HUES48 (cell line): ENCODE data around the gene TIMP1.

Experiments
- H3K27ac ChIP-seq: one replicate; pipeline ENCODE4 v1.7.0; 2013; ENCODE audit warnings: low read depth, low read length, inconsistent platforms
- H3K27me3 ChIP-seq: 2 replicates; pipeline ENCODE4 v1.6.1; 2013; ENCODE audit warnings: mild to moderate bottlenecking, low read length; ENCODE audit not compliant: control insufficient read depth, insufficient read depth
- H3K36me3 ChIP-seq: 2 replicates; pipeline ENCODE4 v1.6.1; 2013; ENCODE audit warnings: low read length; ENCODE audit not compliant: control insufficient read depth, insufficient read depth
- H3K4me1 ChIP-seq: 2 replicates; pipeline ENCODE4 v1.6.1; 2013; ENCODE audit warnings: mild to moderate bottlenecking, low read length; ENCODE audit not compliant: control insufficient read depth, insufficient read depth
- H3K4me3 ChIP-seq: 2 replicates; pipeline ENCODE4 v1.5.1; 2013; ENCODE audit warnings: mild to moderate bottlenecking, low read depth, low read length
- H3K9ac ChIP-seq: 2 replicates; pipeline ENCODE4 v1.6.1; 2013; ENCODE audit warnings: mild to moderate bottlenecking, low read depth, low read length, moderate library complexity
- H3K9me3 ChIP-seq: 2 replicates; pipeline ENCODE4 v1.6.1; 2013; ENCODE audit warnings: low read length; ENCODE audit not compliant: control insufficient read depth, insufficient read depth

Gene TIMP1

GRCh38 chrX:47574076-47574546 lies 8.1 kb upstream of the TIMP1 start:
- peaks cover 26% of the 10 kb centered on the region for H3K36me3 ChIP-seq
- peak overlapping the region; percentile 64; the same call in 1 of the 2 replicates for H3K9ac ChIP-seq
- H3K27ac ChIP-seq, result peak overlapping the region; percentile 89
- peaks cover 10% of the 10 kb centered on the region for H3K4me1 ChIP-seq
- H3K27me3 ChIP-seq, result no peaks in the 10 kb centered on the region
- peak overlapping the region; percentile 58 for H3K4me3 ChIP-seq
- peaks cover 33% of the 10 kb centered on the region for H3K9me3 ChIP-seq

DNA sequence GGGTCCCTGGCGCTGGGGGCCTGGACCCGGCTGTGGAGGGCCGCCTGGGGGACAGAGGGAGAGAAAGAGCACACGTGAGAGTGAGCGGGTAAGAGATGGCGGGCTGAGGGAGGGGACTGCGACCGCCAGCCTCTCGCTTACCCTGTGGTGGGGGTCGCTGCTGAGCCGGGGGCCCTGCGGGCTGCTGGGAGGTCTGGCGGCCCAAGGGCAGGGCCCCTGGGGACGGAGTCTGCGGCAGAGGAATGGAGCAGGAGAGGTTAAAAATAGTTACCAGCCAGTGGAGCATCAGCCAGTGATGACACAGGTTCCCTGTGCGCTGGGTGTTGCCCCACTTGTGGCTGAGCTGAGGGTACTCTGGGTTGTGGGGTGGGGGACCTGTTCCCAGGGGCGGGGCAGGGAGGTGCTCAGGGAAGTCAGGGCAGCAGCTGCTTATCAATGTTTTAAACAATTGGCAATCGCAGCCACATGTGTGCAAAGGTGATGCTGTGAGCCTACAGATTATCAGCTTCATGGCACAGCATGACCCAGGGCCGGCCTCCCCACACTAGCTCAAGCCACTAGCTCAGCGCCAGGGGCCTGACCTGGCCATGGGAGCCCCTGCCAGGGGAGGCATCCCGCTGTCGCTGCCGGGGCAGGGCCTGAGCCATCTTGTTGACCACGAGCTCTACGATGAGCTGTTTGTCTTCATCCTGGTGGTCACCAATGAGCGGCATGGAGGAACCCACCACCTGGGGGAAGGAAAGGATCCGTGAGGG lies 7.5 kb upstream of the TIMP1 start:
- no peaks in the 10 kb centered on the region for H3K27me3 ChIP-seq
- peak overlapping the region; percentile 58 for H3K4me3 ChIP-seq
- H3K9ac ChIP-seq, result peak overlapping the region; percentile 39; the same call in 1 of the 2 replicates
- peak overlapping the region; percentile 89 for H3K27ac ChIP-seq
- H3K9me3 ChIP-seq, result peaks cover 33% of the 10 kb centered on the region
- H3K36me3 ChIP-seq, result peaks cover 20% of the 10 kb centered on the region
- H3K4me1 ChIP-seq, result peaks cover 10% of the 10 kb centered on the region

GRCh38 chrX:47576021-47576898 lies 6.0 kb upstream of the TIMP1 start:
- H3K4me3 ChIP-seq, result no peak overlapping the region
- peaks cover 31% of the 10 kb centered on the region for H3K9me3 ChIP-seq
- H3K36me3 ChIP-seq, result peaks cover 8% of the 10 kb centered on the region; the same call in 1 of the 2 replicates
- no peaks in the 10 kb centered on the region for H3K27me3 ChIP-seq
- no peak overlapping the region for H3K27ac ChIP-seq
- H3K4me1 ChIP-seq, result peaks cover 10% of the 10 kb centered on the region
- no peak overlapping the region for H3K9ac ChIP-seq

DNA sequence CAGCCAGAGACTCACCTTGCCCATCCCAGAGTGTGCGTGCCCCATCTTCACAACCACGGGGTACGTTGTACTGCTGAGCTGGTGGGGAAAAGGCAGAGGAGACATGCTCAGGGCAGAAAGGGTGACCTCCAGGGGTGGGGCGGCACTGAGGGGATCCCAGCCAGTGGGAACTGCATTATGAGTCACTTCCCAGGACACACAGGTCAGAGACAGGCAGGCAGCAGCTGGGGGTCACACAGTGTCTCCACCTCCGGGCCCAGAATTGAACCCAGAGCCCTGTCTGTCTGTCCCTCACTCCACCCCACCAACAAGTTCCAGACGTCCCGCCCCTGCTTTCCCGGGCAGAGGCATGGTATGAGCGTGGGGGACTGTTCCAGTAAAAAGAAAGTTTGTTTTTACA lies 4.8 kb upstream of the TIMP1 start:
- no peak overlapping the region for H3K9ac ChIP-seq
- H3K27ac ChIP-seq, result no peak overlapping the region

GRCh38 chrX:47577901-47578300 lies 4.3 kb upstream of the TIMP1 start:
- H3K27me3 ChIP-seq, result no peaks in the 10 kb centered on the region

More for the DNA sequence above, 4.8 kb upstream of the TIMP1 start:
- H3K9me3 ChIP-seq, result peaks cover 30% of the 10 kb centered on the region
- no peak overlapping the region for H3K4me3 ChIP-seq
- peaks cover 12% of the 10 kb centered on the region for H3K4me1 ChIP-seq
- H3K27me3 ChIP-seq, result no peaks in the 10 kb centered on the region
- H3K36me3 ChIP-seq, result no peaks in the 10 kb centered on the region

GRCh38 chrX:47578692-47579091 lies 3.5 kb upstream of the TIMP1 start:
- H3K4me3 ChIP-seq, result no peak overlapping the region
- H3K9ac ChIP-seq, result no peak overlapping the region

More at GRCh38 chrX:47577901-47578300, 4.3 kb upstream of the TIMP1 start:
- H3K36me3 ChIP-seq, result no peaks in the 10 kb centered on the region
- H3K9me3 ChIP-seq, result peaks cover 30% of the 10 kb centered on the region
- peaks cover 8% of the 10 kb centered on the region for H3K4me1 ChIP-seq
- H3K9ac ChIP-seq, result no peak overlapping the region
- no peak overlapping the region for H3K4me3 ChIP-seq
- no peak overlapping the region for H3K27ac ChIP-seq

GRCh38 chrX:47579537-47579936 lies 2.7 kb upstream of the TIMP1 start:
- peaks cover 32% of the 10 kb centered on the region for H3K9me3 ChIP-seq
- no peak overlapping the region for H3K27ac ChIP-seq
- H3K9ac ChIP-seq, result no peak overlapping the region
- no peaks in the 10 kb centered on the region for H3K27me3 ChIP-seq
- no peak overlapping the region for H3K4me3 ChIP-seq
- peaks cover 2% of the 10 kb centered on the region; the same call in 1 of the 2 replicates for H3K4me1 ChIP-seq
- no peaks in the 10 kb centered on the region for H3K36me3 ChIP-seq

More at GRCh38 chrX:47578692-47579091, 3.5 kb upstream of the TIMP1 start:
- H3K27ac ChIP-seq, result no peak overlapping the region
- H3K9me3 ChIP-seq, result peaks cover 28% of the 10 kb centered on the region
- H3K4me1 ChIP-seq, result peaks cover 2% of the 10 kb centered on the region; the same call in 1 of the 2 replicates
- no peaks in the 10 kb centered on the region for H3K36me3 ChIP-seq
- no peaks in the 10 kb centered on the region for H3K27me3 ChIP-seq

DNA sequence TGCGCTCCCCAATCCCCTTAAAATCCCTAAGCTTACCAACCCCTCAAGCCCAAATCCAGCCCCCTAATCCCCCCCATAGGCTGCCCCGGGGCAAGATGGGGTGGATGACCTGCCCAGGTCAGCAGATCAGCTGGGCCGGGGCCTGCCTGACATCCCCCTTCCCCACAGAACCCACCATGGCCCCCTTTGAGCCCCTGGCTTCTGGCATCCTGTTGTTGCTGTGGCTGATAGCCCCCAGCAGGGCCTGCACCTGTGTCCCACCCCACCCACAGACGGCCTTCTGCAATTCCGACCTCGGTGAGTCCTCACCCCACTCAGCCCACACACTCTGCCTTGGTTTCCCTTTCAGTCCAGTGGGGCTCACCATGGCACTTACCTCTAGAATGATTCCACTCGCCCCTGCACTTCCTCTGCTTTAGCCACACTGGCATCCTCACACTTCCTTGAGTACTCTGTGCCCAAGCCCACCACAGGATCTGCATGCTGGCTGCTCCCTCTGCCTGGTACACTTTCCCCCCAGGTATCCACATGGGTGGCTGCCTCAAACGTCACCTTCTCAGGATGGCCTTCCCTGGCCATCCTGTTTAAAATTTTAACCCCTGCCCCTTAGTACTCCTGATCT lies 1.1 kb downstream of the TIMP1 start:
- Histone ChIP-seq H3K4me1 (0 out of 2 replicates have a peak, but pooled peaks cover 2% of the 10 kb centered on the region), H3K4me3 (no peak overlapping the region), H3K27ac (no peak overlapping the region), H3K9me3 (peaks cover 36% of the 10 kb centered on the region), H3K36me3 (no peaks in the 10 kb centered on the region), H3K27me3 (no peaks in the 10 kb centered on the region), H3K9ac (no peak overlapping the region)

- Histone ChIP-seq H3K9me3 (peaks cover 31% of the 10 kb centered on the region), H3K27me3 (no peaks in the 10 kb centered on the region), H3K4me3 (no peak overlapping the region), H3K27ac (no peak overlapping the region), H3K36me3 (no peaks in the 10 kb centered on the region), H3K4me1 (0 out of 2 replicates have a peak, but pooled peaks cover 2% of the 10 kb centered on the region), H3K9ac (no peak overlapping the region)
Observed at GRCh38 chrX:47584714-47585113, 2.5 kb downstream of the TIMP1 start.

DNA sequence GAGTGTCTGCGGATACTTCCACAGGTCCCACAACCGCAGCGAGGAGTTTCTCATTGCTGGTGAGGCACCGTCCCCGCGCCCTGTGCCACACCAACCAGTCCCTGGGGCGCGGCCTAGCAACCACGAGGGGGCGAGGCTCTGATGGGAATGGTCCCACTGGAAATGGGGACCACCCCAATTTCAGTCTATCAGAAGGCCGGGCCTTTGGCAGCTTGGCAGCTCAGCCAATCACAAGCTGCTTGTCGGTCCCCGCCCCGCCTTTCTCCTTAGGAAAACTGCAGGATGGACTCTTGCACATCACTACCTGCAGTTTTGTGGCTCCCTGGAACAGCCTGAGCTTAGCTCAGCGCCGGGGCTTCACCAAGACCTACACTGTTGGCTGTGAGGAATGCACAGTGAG lies 3.0 kb downstream of the TIMP1 start:
- no peaks in the 10 kb centered on the region for H3K36me3 ChIP-seq
- H3K9me3 ChIP-seq, result peaks cover 32% of the 10 kb centered on the region
- 0 out of 2 replicates have a peak, but pooled peaks cover 2% of the 10 kb centered on the region for H3K4me1 ChIP-seq
- no peak overlapping the region for H3K27ac ChIP-seq
- H3K27me3 ChIP-seq, result no peaks in the 10 kb centered on the region
- H3K4me3 ChIP-seq, result no peak overlapping the region
- H3K9ac ChIP-seq, result no peak overlapping the region
